IMR-90 (cell line): ENCODE results near the gene PTPRK.

ENCODE experiments used
- BHLHE40 ChIP-seq: fragments of 150-350 bp; IDR thresholded peaks from 2 replicates; pipeline ENCODE4 v1.6.1; 2016; ENCODE audit warnings: mild to moderate bottlenecking, low read depth, low read length
- CEBPB ChIP-seq: IDR thresholded peaks from 2 replicates; pipeline ENCODE4 v1.6.1; 2012; ENCODE audit warnings: low read depth, low read length, improper control_type of control experiment
- CTCF ChIP-seq: conservative IDR thresholded peaks from 2 replicates; pipeline ENCODE4 v1.5.1; 2012; ENCODE audit warnings: mild to moderate bottlenecking, low read depth, low read length, improper control_type of control experiment
- MAFK ChIP-seq: IDR thresholded peaks from 2 replicates; pipeline ENCODE4 v1.6.1; 2012; ENCODE audit warnings: low read depth, low read length, improper control_type of control experiment
- MXI1 ChIP-seq: IDR thresholded peaks from 2 replicates; pipeline ENCODE4 v1.6.1; 2012; ENCODE audit warnings: low read depth, mild to moderate bottlenecking, low read length, moderate library complexity, borderline replicate concordance
- NFE2L2 ChIP-seq: fragments of 150-350 bp; IDR thresholded peaks from 2 replicates; pipeline ENCODE4 v1.6.1; 2016; ENCODE audit warnings: low read depth, mild to moderate bottlenecking, low read length
- POLR2A ChIP-seq: IDR thresholded peaks from 2 replicates; pipeline ENCODE4 v1.6.1; 2012; ENCODE audit warnings: mild to moderate bottlenecking, low read depth, low read length
- RAD21 ChIP-seq: IDR thresholded peaks from 2 replicates; pipeline ENCODE4 v1.6.1; 2012; ENCODE audit warnings: low read length, improper control_type of control experiment
- RCOR1 ChIP-seq: IDR thresholded peaks from 2 replicates; pipeline ENCODE4 v1.6.1; 2012; ENCODE audit warnings: mild to moderate bottlenecking, low read length, improper control_type of control experiment; ENCODE audit not compliant: insufficient replicate concordance
- RFX5 ChIP-seq: IDR thresholded peaks from 2 replicates; pipeline ENCODE4 v1.8.0; 2012; ENCODE audit warnings: low read depth, mild to moderate bottlenecking, low read length, moderate library complexity
- SMC3 ChIP-seq: fragments of 150-350 bp; IDR thresholded peaks from 2 replicates; pipeline ENCODE4 v1.6.1; 2016; ENCODE audit warnings: low read depth, mild to moderate bottlenecking, antibody characterized with exemption, low read length, moderate library complexity

DNA sequence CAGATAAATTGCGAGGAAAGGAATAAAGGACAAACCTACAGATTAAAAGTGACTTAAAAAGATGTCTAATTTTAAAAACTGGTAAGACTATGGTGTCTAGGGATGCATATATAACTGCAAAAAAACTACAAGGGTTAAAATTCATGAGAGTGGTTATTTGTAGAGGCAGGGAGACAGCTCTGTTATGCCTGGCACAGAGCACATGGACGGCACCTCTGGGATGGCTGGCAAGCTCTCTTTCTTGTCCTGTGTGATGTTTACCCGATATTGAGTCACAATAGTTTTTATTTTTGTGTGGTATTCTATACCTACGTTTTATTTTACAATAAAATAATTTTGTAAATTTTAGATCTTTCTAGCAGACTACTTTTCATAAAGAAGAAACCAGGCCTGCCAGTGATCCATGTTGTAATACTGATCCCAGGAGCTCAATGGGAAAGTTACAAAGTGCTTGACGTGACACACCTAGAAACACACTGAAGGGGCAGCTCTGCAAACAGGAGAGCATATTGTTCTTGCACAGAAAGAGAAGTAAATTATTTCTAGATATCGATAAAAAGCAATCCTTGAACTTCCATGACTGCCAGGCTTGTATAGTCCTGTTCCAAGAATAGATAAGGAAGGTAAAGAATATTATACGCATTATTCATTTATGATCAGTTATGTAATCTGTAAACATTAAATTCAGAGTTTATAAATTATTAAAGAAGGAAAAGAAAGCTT is 290.0 kb downstream of the PTPRK start:
- TF ChIP-seq CTCF (no peak), MXI1 (no peak), BHLHE40 (no peak), CEBPB (no peak), RFX5 (no peak), POLR2A (no peak), RCOR1 (no peak), SMC3 (no peak), MAFK (no peak), NFE2L2 (no peak), RAD21 (no peak)
